ENCODE results near the gene ARHGAP15.

The ARHGAP15 gene

DNA sequence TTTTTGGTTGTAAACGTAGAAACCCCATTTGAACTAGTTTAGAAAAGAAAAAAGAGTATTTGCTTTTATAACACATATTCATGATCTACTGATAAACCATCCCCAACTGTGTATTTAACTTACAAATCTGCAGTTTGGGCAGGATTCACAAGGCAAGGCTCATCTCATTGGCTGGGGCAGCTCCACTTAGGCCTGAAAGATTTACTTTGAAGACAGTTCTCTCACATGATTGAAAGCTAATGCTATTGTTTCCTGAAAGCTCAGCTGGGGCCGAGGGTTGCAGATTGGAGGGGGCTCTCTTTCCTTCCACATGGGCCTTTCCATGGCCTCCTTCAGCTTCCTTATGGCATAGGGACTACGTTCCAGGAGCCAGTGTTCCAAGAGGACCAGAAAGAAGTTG, 47.4 kb downstream of the ARHGAP15 start:
- no peak for DNase-seq

DNA sequence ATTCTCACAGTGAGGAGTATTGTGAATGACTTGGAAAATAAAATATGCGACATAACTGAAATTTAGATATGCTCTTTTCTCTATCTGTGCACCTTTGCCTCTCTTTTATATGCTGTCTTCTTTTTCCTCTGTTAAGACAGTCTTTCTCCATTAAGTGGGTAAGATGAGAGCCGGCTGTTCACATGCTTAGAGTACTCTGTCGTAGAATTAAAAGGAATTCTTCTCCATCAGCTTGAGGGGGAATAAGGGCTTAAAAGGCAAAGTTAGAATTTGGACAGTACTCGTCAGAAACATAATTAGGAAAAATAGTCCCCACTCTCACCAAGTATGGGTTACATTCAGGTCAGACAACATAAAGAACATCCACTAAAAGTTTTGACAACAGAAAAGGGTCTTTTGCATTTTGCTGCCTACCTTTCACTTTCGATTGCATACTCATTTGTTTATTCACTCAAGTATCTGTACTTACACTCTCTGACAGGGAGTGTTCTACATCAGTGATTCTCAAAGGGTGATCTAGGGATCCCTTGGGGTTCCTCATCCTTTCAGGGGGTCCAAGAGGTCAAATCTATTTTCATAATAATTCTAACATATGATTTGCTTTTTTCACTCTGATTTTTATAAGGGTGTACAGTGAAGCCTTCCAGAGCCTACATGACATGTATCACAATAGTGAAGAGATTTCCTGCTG, 48.0 kb downstream of the ARHGAP15 start:
- no peak for DNase-seq

GRCh38 chr2:143181494-143181893, 52.3 kb downstream of the ARHGAP15 start:
- DNase-seq: no peak

DNA sequence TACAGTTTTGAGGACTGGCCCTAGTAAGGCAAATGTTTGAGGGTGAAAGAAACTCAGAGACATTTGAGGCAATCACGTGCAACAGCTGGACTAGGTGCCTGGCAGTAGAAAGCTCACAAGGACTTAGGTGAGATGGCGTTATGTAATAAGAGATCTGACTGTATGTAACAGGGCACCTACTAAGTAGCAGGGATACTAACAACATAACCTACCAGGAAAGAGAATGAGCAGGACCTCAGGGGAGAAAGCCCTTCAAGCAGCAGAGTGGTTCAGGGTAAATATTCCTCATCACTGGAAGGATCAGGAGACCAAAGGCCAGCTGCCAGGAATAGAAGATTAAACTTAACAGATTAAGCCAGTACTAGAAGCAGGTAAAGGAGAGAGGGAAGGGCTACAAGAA, 53.4 kb downstream of the ARHGAP15 start:
- no peak for DNase-seq

GRCh38 chr2:143183804-143184463, 54.7 kb downstream of the ARHGAP15 start:
- DNase-seq: no peak

GRCh38 chr2:143186876-143187275, 57.7 kb downstream of the ARHGAP15 start:
- DNase-seq: no peak

DNA sequence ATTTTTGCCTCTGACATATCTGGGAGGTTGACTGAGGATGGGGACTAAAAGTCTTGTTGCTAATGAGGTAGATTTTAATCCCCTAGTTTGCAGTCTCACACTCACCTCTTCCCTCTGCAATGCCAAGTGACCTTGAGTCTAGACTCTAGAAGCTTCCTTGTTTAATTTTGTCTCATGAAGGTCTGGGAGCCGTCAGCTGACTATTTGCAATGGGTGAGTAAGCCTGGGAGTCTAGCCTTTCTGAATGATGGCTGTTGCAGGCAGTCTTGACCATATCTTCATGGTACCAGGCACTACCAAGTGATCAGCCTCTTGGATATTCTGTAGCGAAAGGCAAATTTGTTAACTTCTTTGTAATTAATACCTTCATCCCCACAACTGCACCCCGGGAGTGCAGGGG, 61.2 kb downstream of the ARHGAP15 start:
- DNase-seq: no peak

- no peak for DNase-seq
Observed at GRCh38 chr2:143192106-143192505, 62.9 kb downstream of the ARHGAP15 start.

GRCh38 chr2:143192716-143193115, 63.5 kb downstream of the ARHGAP15 start:
- DNase-seq: no peak

DNA sequence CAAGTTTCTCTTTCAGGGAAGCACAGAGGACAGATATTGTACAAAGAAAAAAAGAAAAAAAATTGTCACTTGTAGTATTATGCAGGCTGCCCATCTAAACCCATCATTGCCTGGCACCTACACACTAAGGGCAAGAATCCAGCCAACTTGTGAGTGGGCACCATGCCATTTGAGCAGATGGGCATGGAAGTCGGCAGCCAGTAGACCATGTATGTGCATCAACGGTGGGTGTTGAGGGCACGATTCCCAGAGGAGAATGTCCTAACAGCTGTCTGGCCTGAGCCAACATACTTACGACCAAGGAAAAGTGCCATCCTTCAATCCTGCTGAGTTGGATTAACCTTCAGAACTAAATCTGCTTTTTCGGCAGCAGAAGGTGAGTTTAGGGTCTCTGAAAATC, 63.9 kb downstream of the ARHGAP15 start:
- no peak for DNase-seq

DNA sequence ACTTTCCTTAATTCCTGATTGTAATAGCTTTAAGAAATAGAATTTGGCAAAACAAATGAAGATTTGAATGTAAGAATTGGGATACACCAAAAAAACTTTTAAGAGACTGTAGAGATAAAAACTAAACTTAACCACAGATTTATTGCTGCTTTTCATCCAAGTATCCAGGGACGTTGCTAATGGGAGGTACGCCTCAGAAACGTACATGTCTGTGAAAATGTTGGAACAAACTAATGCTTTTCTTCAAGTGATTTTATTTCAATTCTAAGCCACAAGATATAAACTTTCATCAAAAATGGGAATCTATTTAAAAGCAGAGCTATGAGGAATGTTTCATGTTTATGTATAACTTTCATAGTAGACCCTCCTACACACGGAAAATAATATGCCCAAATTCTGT, 66.3 kb downstream of the ARHGAP15 start:
- no peak for DNase-seq

GRCh38 chr2:143204062-143204461, 74.8 kb downstream of the ARHGAP15 start:
- no peak for DNase-seq

DNA sequence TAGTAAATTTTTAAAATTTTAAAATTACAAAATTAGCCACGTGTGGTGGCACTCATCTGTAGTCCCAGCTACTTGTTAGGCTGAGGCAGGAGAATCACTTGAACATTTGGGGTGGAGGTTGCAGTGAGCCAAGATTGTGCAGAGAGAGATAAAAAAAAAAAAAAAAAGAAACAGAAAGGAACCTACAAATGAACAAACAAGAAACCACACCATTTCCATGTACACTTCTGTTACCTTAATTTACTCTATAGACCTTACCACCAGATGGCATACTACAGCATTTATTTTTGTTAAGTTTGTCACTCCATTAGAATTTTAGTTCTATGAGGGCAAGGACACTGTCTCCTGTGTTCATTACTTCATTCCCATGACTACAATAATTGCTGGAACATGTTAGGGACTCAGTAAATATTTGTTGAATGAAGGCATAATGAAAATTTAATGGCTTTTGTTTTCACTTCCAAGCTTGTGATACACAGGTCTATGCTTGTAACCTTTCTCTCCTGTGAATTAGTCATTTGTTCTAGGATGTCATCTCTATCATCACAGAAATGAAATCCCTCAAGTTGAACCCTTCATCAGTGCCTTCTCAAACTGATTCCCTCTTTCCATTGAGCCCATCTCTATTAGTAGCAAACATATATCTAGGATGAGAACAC, 76.0 kb downstream of the ARHGAP15 start:
- DNase-seq: no peak

DNA sequence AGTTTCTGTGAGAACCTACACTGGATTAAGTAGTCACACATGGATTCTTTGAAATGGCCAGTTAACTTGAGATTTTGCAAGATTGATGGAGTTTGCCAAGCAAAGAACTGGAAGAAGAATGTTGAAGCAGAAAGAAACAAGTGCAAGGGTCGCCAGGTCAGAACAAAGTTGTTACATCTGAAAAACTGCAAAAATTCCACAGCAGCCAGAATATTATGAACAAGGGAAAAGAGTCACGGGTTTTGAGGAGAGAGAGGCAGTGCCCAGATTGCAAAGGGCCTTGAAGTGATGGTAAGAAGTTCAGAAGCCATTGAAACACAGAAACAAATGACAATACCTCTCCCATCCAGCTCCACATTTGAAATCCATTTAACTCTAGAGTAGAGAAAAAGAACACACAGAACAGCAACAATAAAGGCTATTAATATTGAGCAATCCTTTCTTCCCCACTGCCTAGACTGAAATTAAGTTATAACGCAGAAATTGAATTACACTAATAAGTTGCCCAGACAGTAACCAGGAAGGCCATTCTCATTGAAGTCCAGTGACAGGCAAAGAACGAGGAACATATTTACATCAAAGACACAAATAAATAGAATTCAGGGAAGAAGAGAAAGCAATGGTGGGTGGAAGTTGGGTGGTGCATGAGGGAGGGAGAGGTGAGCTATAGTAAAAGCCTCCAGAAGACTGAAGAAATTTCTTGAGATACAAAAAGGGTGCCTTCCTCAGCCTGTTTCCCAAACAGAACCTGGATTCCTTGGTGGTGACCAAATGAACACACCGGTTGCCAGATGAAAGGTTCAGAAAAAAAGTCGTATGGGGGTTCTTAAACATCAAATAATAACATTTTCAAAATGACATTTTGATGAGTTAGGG, 80.6 kb downstream of the ARHGAP15 start:
- DNase-seq: no peak

DNA sequence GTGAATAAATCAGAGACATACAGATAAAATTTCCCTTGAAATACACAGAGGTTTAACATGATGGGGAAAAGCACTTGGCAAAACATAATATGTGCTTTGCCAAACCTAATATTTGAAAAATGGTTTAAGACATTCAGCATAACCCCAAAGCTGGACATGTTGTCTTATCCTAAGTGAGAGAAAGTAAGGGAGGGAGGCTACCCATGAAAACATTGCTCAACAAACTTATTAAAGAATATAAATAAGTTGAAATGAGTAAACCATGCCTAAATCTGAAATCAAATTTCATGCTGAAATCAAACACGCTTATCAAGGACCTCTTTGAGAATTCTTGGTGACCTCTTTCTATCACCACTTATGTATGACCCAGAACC, 81.2 kb downstream of the ARHGAP15 start:
- DNase-seq: no peak

- no peak for DNase-seq
Observed at GRCh38 chr2:143217512-143218115, 88.4 kb downstream of the ARHGAP15 start.

- no peak for DNase-seq
Observed at GRCh38 chr2:143218621-143219020, 89.4 kb downstream of the ARHGAP15 start.

DNA sequence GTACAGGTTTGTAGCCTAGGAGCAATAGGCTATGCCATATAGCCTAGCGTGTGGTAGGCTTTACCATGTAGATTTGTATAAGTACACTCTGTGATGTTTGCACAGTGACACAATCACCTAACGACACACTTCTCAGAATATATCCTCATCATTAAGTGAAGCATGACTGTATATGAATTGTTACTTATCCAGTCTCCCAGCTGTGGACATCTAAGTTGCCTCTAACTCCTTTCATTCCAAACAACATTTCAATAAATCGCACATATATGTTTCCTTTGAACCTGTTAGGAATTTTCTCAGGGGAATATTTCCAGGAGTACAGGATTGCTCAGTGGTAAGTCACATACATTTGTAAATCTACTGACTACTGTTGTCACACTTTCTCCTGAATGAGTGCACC, 90.0 kb downstream of the ARHGAP15 start:
- DNase-seq: no peak

- DNase-seq: no peak
Observed at GRCh38 chr2:143223556-143223955, 94.3 kb downstream of the ARHGAP15 start.

DNA sequence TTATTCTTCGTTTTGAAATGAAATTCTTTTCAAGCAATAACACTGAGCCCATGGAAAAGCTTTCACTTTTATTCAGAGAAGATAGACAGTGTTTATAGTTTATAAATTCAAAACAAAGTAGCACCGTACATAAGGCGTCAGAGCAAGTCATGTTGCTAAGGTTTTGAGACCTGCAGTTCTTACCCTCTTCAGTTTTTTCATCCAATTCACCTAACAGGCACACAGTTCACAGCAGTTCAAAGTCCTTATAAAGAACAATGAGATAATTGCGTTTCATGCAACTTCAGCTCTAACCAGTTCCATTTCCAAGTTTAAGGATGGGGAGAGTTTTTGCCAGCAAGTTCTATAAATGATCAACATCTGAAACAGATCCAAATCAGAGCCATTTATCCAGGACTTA, 96.7 kb downstream of the ARHGAP15 start:
- no peak for DNase-seq

DNA sequence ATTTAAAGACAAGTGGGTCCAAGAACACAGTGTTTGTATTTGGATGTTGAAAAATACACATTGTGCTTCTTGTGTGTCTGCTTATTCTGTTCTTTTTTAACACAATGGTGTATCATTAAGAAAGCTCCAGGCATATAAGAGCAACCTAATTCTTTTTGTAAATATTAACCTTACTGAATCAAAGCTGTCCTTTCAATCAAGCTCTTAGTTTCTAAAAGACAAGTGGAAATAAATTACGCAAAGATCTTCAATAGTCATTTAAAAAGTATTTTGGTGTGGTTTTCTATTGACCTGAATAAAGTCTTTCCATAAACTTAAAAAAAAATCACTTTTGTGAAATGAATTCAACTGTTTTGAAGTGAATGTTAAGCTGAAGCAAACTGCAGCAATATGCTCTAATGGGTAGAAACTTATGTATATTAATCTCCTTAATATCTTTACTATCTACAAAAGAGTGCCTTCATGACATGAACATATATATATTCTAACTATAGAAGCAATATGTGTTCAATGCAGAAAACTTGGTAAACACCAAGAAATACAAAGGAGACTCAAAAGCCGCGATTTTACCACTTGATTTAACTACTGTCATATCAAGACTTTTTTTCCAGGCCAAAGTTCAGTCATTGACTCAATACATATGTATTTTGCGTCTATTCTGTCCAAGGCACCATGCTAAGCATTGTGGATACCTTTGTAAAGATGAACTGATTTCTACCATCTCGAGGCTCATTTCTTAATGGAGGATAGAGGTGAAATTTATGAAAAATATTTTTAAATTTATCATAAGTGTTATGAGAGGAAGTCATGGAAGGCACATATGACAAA, 97.7 kb downstream of the ARHGAP15 start:
- DNase-seq: no peak

DNA sequence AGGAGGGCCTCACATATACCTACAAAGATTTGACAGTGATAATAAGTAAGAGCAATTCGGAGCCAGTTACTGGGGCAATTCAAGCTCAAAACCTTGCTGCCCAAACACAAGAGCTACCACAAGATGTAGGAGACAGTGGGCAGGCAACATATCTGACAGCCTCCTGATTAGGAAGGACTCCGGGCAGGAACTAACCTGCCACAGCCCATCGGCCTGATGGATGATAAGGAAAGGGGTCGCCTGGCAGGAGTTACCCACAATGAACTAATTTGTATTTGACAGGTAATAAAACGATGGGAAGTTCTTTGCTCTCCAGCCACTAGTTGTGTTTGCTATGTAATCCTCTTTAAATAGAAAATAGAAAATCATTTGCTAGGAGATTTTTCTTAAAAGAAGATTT, 100.2 kb downstream of the ARHGAP15 start:
- no peak for DNase-seq
